SK-N-SH treated with all-trans-retinoic acid at 6 μM for 48 hours (cell line): ENCODE results near the gene PTEN.

Source experiments
- ZNF565 ChIP-seq: fragments of 450-650 bp; formaldehyde crosslinking; conservative IDR thresholded peaks from 2 replicates; pipeline ENCODE4 v1.5.0; 2020; ENCODE audit warnings: low read depth, mild to moderate bottlenecking, moderate library complexity
- TF ChIP-seq, protein P1 (sequence below): fragments of 250-450 bp; sonication (Bioruptor Pico); IDR thresholded peaks from 2 replicates; pipeline ENCODE4 v1.5.0; 2020; ENCODE audit warnings: mild to moderate bottlenecking, moderate library complexity

- TF ChIP-seq ZNF565 (CRISPR knock-in tag): no peak
- TF ChIP-seq, protein P1, sequence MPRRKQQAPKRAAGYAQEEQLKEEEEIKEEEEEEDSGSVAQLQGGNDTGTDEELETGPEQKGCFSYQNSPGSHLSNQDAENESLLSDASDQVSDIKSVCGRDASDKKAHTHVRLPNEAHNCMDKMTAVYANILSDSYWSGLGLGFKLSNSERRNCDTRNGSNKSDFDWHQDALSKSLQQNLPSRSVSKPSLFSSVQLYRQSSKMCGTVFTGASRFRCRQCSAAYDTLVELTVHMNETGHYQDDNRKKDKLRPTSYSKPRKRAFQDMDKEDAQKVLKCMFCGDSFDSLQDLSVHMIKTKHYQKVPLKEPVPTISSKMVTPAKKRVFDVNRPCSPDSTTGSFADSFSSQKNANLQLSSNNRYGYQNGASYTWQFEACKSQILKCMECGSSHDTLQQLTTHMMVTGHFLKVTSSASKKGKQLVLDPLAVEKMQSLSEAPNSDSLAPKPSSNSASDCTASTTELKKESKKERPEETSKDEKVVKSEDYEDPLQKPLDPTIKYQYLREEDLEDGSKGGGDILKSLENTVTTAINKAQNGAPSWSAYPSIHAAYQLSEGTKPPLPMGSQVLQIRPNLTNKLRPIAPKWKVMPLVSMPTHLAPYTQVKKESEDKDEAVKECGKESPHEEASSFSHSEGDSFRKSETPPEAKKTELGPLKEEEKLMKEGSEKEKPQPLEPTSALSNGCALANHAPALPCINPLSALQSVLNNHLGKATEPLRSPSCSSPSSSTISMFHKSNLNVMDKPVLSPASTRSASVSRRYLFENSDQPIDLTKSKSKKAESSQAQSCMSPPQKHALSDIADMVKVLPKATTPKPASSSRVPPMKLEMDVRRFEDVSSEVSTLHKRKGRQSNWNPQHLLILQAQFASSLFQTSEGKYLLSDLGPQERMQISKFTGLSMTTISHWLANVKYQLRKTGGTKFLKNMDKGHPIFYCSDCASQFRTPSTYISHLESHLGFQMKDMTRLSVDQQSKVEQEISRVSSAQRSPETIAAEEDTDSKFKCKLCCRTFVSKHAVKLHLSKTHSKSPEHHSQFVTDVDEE (CRISPR knock-in tag): no peak
Observed at GRCh38 chr10:87875929-87876571, 12.6 kb downstream of the PTEN start.
